ENCODE results near the gene MDGA2.
"Not testable (repeated sequence)": the region's sequence is repeated elsewhere in the genome, so short reads cannot be mapped to it uniquely, and the experiment has no call there.

The MDGA2 gene

DNA sequence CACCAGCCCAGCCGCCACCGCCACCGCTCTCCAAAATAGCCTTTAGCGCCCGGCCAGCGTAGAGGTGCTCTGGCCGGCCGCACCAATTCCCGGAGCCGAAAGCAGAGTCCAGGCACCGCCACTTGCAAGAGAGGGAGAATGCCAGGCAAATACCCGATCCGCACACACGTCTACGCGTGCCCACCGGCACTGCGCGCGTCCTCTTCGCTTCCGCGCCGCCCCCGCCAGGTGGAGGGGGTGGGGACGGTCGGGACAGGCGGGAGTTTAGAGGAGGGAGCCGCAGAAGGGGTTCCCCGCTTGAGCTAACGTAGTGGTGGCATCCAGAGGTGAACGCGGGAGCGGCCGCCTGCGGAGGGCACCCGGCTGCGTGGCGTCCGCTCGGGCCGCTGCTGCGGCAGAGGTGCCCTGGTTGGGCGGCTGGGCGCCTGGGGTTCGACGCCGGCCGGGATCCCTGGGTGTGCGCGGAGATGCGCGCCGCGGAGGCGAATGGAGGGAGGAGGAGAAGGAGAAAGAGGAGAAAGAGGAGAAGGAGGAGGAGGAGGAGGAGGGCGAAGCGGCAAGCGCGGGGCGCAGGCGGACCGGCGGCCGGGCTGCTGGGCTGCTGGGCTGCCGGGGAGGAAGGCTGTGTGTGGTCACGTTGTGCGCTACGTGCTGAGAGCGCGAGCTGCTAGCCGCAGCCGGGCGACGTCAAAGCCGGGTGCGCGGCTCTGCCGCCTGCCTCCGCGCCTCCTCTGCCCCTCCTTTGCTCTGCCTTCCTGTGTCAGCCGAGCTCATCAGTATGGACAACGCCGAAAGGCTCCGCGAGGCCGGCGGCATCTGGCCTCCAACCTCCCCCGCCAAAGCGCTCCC lies at the start of gene MDGA2:
MDGA2 (minus strand) TSS at position 140 of the 849 bp plus-strand sequence.
- peak; percentile 22 for DNase-seq

GRCh38 chr14:47722929-47723693 lies 47.7 kb upstream of the MDGA2 start:
- no peak for DNase-seq

DNA sequence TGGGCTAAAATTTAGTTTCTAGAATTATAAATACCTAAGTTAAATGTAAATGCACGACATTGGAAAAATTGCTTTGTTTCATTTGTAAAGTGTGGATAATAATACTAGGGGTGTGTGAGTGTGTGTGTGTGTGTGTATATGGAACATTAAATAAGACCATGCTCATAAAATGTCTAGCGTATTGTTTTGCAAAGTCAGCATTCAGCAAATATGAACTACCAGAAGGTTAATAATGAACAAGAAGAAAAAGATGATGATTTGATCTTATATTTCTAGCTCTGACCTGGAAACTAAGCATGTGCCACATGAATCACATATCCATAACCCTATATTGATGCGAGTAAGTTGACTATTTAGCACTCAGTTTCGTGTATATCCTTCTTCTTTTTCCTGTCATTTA lies 44.9 kb upstream of the MDGA2 start:
- DNase-seq: no peak

DNA sequence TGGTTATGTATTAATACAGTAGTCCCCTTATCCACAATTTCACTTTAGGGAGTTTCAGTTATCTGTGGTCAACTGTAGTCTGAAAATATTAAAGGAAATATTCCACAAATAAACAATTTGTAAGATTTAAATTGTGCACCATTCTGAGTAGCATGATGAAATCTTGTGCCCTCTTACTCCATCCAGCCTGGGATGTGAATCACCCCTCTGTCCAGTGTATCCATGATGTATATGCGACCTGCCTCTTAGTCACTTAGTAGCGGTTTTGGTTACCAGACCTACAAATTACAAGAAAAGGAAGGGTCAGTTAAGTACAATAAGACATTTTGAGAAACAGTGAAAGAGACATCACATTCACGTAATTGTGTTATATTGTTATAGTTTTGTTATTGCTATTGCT lies 39.9 kb upstream of the MDGA2 start:
- no peak for DNase-seq

DNA sequence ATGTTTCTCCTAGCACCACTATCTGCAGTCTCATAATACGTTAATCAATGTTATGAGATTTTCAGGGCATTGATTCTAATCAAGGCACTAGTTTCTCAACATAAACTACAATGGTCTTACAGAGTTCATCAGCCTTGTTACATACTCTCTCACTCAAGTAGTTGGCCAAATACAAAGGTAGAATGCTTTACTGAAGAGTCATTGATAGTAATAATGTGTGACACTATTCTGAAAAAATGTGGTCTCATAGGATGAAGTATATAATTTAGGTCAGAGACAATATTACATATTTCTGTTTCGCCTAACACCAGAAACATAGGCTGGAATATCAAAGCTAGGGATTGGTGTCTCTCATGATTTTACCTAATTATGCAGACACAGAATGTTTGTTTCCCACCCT lies 35.2 kb upstream of the MDGA2 start:
- no peak for DNase-seq

DNA sequence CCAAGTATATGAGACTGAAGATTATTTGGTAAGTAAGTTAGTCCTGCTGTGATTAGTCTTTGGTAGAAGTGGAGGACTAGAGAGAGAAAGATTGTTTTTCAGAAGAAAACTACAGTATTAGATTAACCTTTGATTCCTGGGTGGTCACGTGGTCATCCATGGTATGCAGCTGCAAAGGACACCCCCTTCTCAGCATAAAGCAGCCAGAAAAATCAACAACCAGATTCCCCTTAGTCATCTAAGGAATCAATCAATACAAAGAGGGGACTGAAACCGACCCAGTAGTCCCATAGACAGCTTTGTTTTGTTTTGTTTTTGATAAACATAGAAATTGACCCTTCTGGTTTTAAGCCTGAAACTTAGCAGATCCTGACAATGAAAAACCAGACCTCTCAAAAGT lies 30.3 kb upstream of the MDGA2 start:
- no peak for DNase-seq

DNA sequence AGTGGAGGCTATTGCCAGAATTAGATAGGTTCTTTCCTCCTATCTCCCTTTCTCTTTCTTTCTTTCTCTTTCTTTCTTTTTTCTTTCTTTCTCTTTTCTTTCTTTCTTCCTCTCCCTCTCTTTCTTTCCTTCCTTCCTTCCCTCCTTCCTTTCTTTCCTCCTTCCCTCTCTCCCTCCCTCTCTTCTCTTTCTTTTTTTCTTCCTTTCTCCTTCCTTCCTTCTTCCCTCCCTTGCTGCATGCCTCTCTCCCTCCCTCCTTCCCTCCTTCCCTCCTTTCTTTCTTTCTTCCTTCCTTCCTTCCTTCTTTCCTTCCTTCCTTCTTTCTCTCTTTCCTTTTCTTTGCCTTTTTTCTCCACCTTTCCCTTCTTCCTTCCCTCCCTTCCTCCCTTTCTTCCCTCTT lies 16.4 kb upstream of the MDGA2 start:
- DNase-seq: no peak

- DNase-seq: no peak
Observed at GRCh38 chr14:47678993-47679392, 3.6 kb upstream of the MDGA2 start.

GRCh38 chr14:47678157-47678556 lies 2.8 kb upstream of the MDGA2 start:
- no peak for DNase-seq

DNA sequence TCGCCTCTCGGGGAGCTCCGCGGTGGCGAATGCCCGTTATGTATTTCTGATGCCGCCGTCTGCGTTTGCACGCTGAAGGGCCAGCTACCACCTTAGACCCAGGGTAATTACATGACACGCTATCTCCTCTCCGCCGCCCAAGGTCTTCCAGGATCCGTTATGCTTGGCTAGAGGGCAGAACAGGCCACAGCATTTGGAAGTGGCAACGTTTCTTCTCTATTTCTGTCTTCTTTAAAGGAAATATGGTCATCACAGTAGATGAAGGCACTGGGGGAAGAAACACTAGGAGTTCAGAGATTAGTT lies 861 bp upstream of the MDGA2 start:
- DNase-seq: no peak

DNA sequence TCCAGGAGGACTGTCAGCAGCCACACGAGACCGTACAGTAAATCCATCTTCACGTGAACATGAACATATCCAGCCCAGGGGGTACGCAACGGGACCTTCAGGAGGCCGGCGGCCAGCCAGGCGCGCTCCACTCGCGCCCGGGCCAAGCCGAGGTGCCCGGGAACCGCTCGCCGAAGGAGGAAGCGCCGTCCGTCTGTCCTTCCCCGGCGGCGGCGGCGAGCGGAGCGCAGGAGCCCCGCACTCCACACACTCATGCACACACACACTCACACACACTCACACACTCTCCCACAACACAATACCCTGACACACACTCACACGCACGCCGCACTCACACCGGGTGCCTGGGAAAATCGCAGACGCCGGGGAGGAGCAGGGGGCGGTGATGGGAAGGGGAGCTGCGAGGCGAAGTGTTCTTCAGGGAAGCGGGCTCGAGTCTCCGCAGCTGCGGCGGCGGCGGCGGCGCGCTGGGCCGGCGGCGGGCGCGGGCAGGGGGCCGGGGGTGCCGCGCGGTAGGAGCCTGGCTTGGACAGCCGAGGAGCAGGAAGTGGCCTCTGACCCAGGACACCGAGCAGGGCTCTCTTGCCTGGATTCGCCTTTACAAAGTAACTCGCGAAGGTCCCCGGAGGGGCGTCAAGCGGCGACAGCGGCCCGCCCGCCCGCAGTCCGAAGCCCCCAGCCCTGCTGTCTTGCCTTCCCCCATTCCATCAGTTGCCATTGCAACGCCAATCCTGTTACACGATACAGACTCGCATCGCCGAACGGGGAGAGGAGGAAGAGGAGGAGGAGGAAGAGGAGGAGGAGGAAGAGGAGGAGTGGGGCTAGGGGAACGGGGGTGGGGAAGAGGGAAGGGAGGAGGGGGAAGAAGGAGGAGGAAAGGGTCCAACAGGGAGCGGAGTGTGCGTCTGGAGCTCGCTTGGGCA lies 601 bp downstream of the MDGA2 start:
- DNase-seq: no peak

- peak; percentile 7 for DNase-seq
Observed at GRCh38 chr14:47674148-47674542, 1.3 kb downstream of the MDGA2 start.

GRCh38 chr14:47665337-47666134 lies 9.9 kb downstream of the MDGA2 start:
- DNase-seq: no peak

GRCh38 chr14:47662466-47662865 lies 12.9 kb downstream of the MDGA2 start:
- no peak for DNase-seq

- no peak for DNase-seq
Observed at GRCh38 chr14:47660158-47660557, 15.2 kb downstream of the MDGA2 start.

DNA sequence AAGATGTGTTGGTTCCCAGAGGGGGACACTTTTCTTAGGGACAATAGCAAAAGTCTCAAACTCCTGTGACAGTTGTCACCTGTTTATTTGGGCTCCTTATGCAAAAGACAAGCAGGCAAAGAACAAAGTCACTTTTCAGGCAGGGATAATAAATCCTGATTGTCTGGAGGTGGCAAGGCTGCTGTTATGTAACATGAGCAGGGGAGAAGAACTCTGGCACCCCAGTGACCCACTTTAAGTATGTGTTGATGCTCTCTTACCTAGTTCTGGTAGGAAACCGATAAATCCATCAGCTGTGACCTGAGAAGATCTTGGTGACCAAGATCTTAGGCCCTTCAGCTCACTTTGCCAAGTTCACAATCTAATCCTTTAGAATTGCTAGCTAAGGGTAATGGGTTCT lies 17.4 kb downstream of the MDGA2 start:
- no peak for DNase-seq

- DNase-seq: no peak
Observed at GRCh38 chr14:47657143-47657542, 18.3 kb downstream of the MDGA2 start.

DNA sequence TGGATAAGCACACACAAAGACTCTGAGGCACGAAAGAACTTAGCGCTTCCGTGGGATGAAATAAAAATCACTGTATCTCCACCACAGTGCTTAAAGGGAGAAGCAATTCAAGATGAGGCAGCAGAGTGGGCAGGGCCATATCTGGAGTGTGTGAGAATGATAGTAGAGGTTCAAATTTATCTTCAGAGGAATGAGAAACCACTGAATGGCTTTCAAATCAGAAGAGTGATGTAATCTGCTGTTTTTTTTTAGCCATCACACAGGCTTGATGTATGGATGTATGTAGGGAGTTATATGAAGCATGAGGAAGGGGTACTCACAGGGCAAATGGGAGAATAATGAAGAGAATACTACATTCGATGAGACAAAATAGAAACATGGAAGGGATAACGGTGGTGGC lies 24.1 kb downstream of the MDGA2 start:
- DNase-seq: no peak

DNA sequence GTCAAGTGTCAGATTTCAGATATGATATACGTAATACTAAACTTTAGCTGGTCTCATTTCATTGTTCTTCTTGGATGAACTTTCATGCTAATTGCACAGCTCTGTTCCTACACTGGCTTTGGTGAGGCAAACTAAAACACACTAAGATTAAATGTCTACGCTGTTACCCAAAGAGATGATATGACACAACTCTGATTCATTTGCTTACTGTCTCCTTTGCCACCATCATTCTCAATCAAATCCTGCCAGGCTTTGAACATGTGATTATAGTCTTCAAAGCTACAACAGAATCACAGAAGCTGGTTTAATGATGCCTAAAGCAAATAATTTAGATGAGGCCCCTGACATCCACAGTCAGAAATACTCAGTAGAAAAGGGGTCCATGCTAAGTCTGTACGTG lies 37.7 kb downstream of the MDGA2 start:
- no peak for DNase-seq

GRCh38 chr14:47626151-47627035 lies 49.0 kb downstream of the MDGA2 start:
- peak; percentile 49 for DNase-seq

DNA sequence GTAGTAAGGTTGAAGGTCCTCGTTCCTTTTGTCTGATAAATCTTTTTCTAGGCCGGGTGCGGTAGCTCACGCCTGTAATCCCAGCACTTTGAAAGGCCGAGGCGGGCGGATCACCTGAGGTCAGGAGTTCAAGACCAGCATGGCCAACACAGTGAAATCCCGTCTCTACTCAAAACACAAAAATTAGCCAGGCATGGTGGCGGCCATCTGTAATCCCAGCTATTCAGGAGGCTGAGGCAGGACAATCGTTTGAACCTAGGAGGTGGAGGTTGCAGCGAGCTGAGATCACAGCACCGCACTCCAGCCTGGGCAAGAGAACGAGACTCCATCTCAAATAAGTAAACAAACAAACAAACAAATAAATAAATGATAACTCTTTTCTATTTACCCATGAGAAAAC lies 51.3 kb downstream of the MDGA2 start:
- not testable (repeated sequence) for DNase-seq

- no peak for DNase-seq
Observed at GRCh38 chr14:47619392-47619791, 56.0 kb downstream of the MDGA2 start.
